Measurements from ENCODE around the gene MND1.
"Not testable (repeated sequence)": the region's sequence is repeated elsewhere in the genome, so short reads cannot be mapped to it uniquely, and the experiment has no call there.

The MND1 gene

GRCh38 chr4:153447175-153447905 lies 102.9 kb downstream of the MND1 start:
- DNase-seq: no peak

DNA sequence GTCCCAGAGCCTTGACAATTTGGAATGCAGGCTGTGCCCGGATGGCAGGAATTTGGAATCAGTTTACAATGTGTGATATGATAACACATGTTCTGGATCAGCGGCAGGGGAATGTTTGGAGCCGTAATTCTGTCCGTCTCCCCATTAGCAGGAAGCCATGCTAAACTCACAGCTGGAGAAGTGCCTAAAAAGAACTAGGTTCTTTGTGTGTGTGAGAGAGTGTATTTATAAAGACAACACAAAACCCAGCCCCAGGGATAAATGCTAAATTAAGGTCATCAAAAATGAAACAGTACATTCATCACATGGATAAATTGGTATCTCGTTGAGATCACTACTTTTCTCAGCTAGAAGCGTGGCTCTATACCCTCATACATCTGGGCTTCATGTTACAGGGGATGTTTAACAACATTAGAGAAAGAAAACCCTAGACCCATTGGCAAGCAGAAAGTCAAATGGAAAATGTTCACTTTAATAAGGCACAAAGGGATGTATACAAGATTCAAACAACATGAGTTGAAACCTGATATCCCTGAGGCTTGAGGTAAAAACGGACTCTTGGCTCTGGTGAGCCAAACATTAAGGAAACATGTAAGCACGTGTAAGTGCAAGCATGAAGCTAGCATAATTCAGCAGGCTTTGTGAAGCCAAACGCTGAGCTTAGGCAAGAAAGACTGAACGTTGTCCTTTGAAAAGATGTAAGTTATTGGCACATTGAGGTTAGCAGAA lies 103.7 kb downstream of the MND1 start:
- no peak for DNase-seq

- no peak for DNase-seq
These were observed 104.8 kb downstream of the MND1 start for GRCh38 chr4:153449338-153449737.

DNA sequence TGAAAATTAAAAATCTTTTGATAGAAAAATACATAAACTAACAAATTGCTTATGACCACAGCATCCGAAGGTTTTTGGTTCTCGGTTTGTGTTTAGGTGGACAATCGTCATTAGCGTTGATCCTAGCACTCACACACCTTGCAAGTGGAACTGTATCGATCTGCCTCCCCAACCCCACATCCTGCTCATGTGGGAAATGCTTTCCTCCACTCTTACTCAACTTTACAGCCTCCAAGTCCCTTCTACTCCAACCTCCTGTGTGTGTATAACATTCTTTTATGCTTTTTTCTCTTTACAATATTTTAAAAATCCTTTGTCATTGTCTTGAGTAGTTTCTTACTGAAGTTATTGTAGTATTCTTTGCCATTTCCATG lies 106.0 kb downstream of the MND1 start:
- no peak for DNase-seq

GRCh38 chr4:153451145-153451544 lies 106.7 kb downstream of the MND1 start:
- DNase-seq: not testable (repeated sequence)

- no peak for DNase-seq
These were observed 107.6 kb downstream of the MND1 start for GRCh38 chr4:153451911-153452657.

DNA sequence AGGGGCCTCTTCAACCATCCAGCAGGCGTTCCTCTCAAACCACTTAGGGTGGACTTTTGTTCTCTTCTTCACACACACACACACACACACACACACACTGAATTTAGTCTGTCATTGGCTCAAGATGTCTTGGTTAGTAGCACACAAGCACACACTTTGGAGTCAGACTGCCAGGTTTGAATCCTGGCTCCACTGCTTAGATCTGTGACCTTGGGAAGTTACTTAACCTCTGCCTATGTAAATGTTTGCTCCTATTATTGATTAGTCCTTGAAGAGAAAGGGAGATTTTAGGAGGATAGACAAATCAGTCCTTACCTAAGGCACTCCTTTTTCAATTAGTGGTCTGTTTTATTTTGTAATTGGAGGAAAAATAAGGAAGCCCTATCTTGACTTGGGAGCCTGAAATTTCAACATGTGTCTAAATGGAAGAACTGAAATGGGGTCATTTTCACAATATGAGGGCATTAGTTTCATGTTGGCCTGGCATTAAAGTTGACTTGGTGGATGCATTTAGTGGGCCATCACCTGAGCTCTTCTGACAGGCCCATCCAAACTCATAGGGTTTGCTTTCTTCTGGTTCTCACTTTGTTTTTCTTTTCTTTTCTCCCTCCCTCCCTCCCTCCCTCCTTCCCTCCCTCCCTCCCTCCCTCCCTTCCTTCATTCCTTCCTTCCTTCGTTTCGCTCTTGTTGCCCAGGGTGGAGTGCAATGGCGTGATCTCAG lies 108.3 kb downstream of the MND1 start:
- no peak for DNase-seq

- DNase-seq: no peak
These were observed 108.9 kb downstream of the MND1 start for GRCh38 chr4:153453402-153453801.

- no peak for DNase-seq
These were observed 114.5 kb downstream of the MND1 start for GRCh38 chr4:153458969-153459368.

GRCh38 chr4:153461549-153461948 lies 117.1 kb downstream of the MND1 start:
- DNase-seq: not testable (repeated sequence)

GRCh38 chr4:153464068-153464467 lies 119.6 kb downstream of the MND1 start:
- DNase-seq: no peak

Data from central memory CD4-positive, alpha-beta T cell (primary cell).